ENCODE measurements around the gene ACAA2. TPM values are rescaled to one million over a fixed set of nuclear protein-coding genes. Genes with fewer than 3 reads are reported as not detected.

The ACAA2 gene
- total and polyA plus RNA-seq, 10 of the 15 experiments (the other 5 are each of a cell fraction or from before 2014, with no cell fraction given) = 43.1 to 134 (median 64.6) TPM

- TF ChIP-seq RB1 (IDR thresholded peaks at IDR 0.05; ENCODE audit: borderline replicate concordance) (0 out of 2 replicates have a peak, but pooled peaks have one; percentile 21), STAT1 (conservative IDR thresholded peaks at IDR 0.05) (0 out of 2 replicates have a peak, but pooled peaks have one; percentile 39), PBX3 (IDR thresholded peaks at IDR 0.05; ENCODE audit: insufficient replicate concordance, low read depth, low read length) (peak; percentile 36), ELK1 (IDR thresholded peaks at IDR 0.05; ENCODE audit: low read depth, low read length) (0 out of 2 replicates have a peak, but pooled peaks have one; percentile 22), USF2 (IDR thresholded peaks at IDR 0.05; ENCODE audit: borderline replicate concordance, low read depth, low read length) (no peak), MTA2 (IDR thresholded peaks at IDR 0.05; ENCODE audit: low read depth) (peak; percentile 58; the same call in 1 of the 2 replicates), ZZZ3 (IDR thresholded peaks at IDR 0.05; ENCODE audit: control insufficient read depth, insufficient read length, low read depth) (no peak), HDAC2 (IDR thresholded peaks at IDR 0.05) (no peak), IKZF1 (conservative IDR thresholded peaks at IDR 0.05) (peak; percentile 92), YBX1 (IDR thresholded peaks at IDR 0.05) (no peak), DPF2 (IDR thresholded peaks at IDR 0.05) (peak; percentile 82), POLR2AphosphoS5 (IDR thresholded peaks at IDR 0.05; ENCODE audit: low read length) (peak; percentile 84), MEF2B (IDR thresholded peaks at IDR 0.05; ENCODE audit: partially characterized antibody, poor library complexity, severe bottlenecking) (peak; percentile 47), YY1 (IDR thresholded peaks at IDR 0.05; ENCODE audit: low read depth, low read length) (peak; percentile 77), NR2F1 (conservative IDR thresholded peaks at IDR 0.05) (peak; percentile 96), ZSCAN29 (IDR thresholded peaks at IDR 0.05) (no peak), CHD1 (IDR thresholded peaks at IDR 0.05; ENCODE audit: low read depth, low read length) (0 out of 2 replicates have a peak, but pooled peaks have one; percentile 40), ZNF217 (IDR thresholded peaks at IDR 0.05) (peak; percentile 40; the same call in 1 of the 2 replicates), BHLHE40 (IDR thresholded peaks at IDR 0.05; ENCODE audit: borderline replicate concordance in 1 of 2, low read depth in 2 of 2, low read length in 1 of 2) (0 out of 4 replicates have a peak, but pooled peaks of 1 of the 2 experiments have one; percentile 15), TCF12 (IDR thresholded peaks at IDR 0.05; ENCODE audit: low read depth, low read length) (no peak), TAF1 (IDR thresholded peaks at IDR 0.05; ENCODE audit: borderline replicate concordance, low read depth, low read length) (peak; percentile 63), NR2C2 (IDR thresholded peaks at IDR 0.05; ENCODE audit: borderline replicate concordance, control insufficient read depth, insufficient read length, low read depth) (no peak), POU2F2 (IDR thresholded peaks at IDR 0.05; ENCODE audit: borderline replicate concordance, low read depth, low read length) (0 out of 3 replicates have a peak, but pooled peaks have one; percentile 10), CHD2 (IDR thresholded peaks at IDR 0.05; ENCODE audit: borderline replicate concordance, low read depth, low read length) (peak; percentile 8; the same call in 1 of the 2 replicates), RCOR1 (conservative IDR thresholded peaks at IDR 0.05; ENCODE audit: low read depth, low read length) (0 out of 2 replicates have a peak, but pooled peaks have one; percentile 80), NFYB (IDR thresholded peaks at IDR 0.05; ENCODE audit: insufficient read depth, low read depth, low read length) (peak; percentile 56; the same call in 1 of the 2 replicates), PML (IDR thresholded peaks at IDR 0.05; ENCODE audit: low read length) (peak; percentile 89), NBN (IDR thresholded peaks at IDR 0.05) (peak; percentile 85), RBBP5 (conservative IDR thresholded peaks at IDR 0.05) (no peak), EED (IDR thresholded peaks at IDR 0.05; ENCODE audit: low read depth) (no peak)
Measured at GRCh38 chr18:49813319-49814146, at the start of gene ACAA2 (continued).
